Rectal smooth muscle tissue (tissue), 1 donor: ENCODE results near the gene DVL2.

Source experiments
- H3K27ac ChIP-seq: one replicate; pipeline ENCODE4 v1.7.0; 2013; ENCODE audit warnings: low read depth, low read length, inconsistent platforms
- H3K27me3 ChIP-seq: one replicate; pipeline ENCODE4 v1.7.0; 2013; ENCODE audit warnings: low read length; ENCODE audit not compliant: control insufficient read depth, insufficient read depth
- H3K36me3 ChIP-seq: one replicate; pipeline ENCODE4 v1.7.0; 2013; ENCODE audit warnings: low read length; ENCODE audit not compliant: control insufficient read depth, insufficient read depth
- H3K4me1 ChIP-seq: one replicate; pipeline ENCODE4 v1.7.0; 2013; ENCODE audit warnings: low read length; ENCODE audit not compliant: control insufficient read depth, insufficient read depth
- H3K4me3 ChIP-seq: one replicate; pipeline ENCODE4 v1.7.0; 2013; ENCODE audit warnings: low read length
- H3K9ac ChIP-seq: one replicate; pipeline ENCODE4 v1.7.0; 2013; ENCODE audit warnings: low read length

Gene DVL2

GRCh38 chr17:7262192-7262934, 28.0 kb upstream of the DVL2 start, which contains the start of gene CLDN7:
Gene CLDN7, minus strand, starts transcription at chr17:7262478. Its CDS starts 435 bp downstream, at chr17:7262043.
- Histone ChIP-seq H3K9ac (peak within 1 kb of the TSS; percentile 84), H3K4me1 (no peaks in the 10 kb centered on the region), H3K27ac (no peak within 1 kb of the TSS), H3K27me3 (peaks cover 12% of the 10 kb centered on the region), H3K4me3 (peak within 1 kb of the TSS; percentile 57), H3K36me3 (peaks cover 7% of the 10 kb centered on the region)

- Histone ChIP-seq H3K27ac (no peak overlapping the region), H3K9ac (peak overlapping the region; percentile 73), H3K4me3 (peak overlapping the region; percentile 57), H3K27me3 (peaks cover 12% of the 10 kb centered on the region), H3K4me1 (no peaks in the 10 kb centered on the region), H3K36me3 (peaks cover 14% of the 10 kb centered on the region)
Observed at GRCh38 chr17:7261379-7262191, 27.3 kb upstream of the DVL2 start.

- no peak overlapping the region for H3K27ac ChIP-seq
- peaks cover 12% of the 10 kb centered on the region for H3K27me3 ChIP-seq
- peak overlapping the region; percentile 57 for H3K4me3 ChIP-seq
- peak overlapping the region; percentile 42 for H3K9ac ChIP-seq
- no peaks in the 10 kb centered on the region for H3K4me1 ChIP-seq
- H3K36me3 ChIP-seq, result peaks cover 18% of the 10 kb centered on the region
Observed at GRCh38 chr17:7260651-7261378, 26.5 kb upstream of the DVL2 start.

- no peak overlapping the region for H3K27ac ChIP-seq
- H3K4me1 ChIP-seq, result no peaks in the 10 kb centered on the region
- peaks cover 18% of the 10 kb centered on the region for H3K36me3 ChIP-seq
- H3K4me3 ChIP-seq, result peak overlapping the region; percentile 57
- peaks cover 12% of the 10 kb centered on the region for H3K27me3 ChIP-seq
- peak overlapping the region; percentile 13 for H3K9ac ChIP-seq
Observed at GRCh38 chr17:7260151-7260550, 25.8 kb upstream of the DVL2 start.

- no peak overlapping the region for H3K4me3 ChIP-seq
- H3K9ac ChIP-seq, result no peak overlapping the region
- peaks cover 19% of the 10 kb centered on the region for H3K36me3 ChIP-seq
- no peak overlapping the region for H3K27ac ChIP-seq
- peaks cover 12% of the 10 kb centered on the region for H3K27me3 ChIP-seq
- no peaks in the 10 kb centered on the region for H3K4me1 ChIP-seq
Observed at GRCh38 chr17:7259555-7259889, 25.2 kb upstream of the DVL2 start.

GRCh38 chr17:7258731-7259554, 24.6 kb upstream of the DVL2 start:
- peaks cover 21% of the 10 kb centered on the region for H3K36me3 ChIP-seq

GRCh38 chr17:7256766-7257456, 22.6 kb upstream of the DVL2 start:
- H3K27me3 ChIP-seq, result peaks cover 3% of the 10 kb centered on the region
- H3K4me3 ChIP-seq, result no peak overlapping the region
- H3K4me1 ChIP-seq, result peaks cover 9% of the 10 kb centered on the region
- H3K9ac ChIP-seq, result peak overlapping the region; percentile 25
- H3K27ac ChIP-seq, result no peak overlapping the region
- H3K36me3 ChIP-seq, result peaks cover 21% of the 10 kb centered on the region

More at GRCh38 chr17:7258731-7259554, 24.6 kb upstream of the DVL2 start:
- peaks cover 12% of the 10 kb centered on the region for H3K27me3 ChIP-seq
- no peak overlapping the region for H3K9ac ChIP-seq
- no peaks in the 10 kb centered on the region for H3K4me1 ChIP-seq
- no peak overlapping the region for H3K4me3 ChIP-seq
- H3K27ac ChIP-seq, result no peak overlapping the region

GRCh38 chr17:7254511-7254910, 20.2 kb upstream of the DVL2 start:
- peaks cover 15% of the 10 kb centered on the region for H3K4me1 ChIP-seq
- peaks cover 21% of the 10 kb centered on the region for H3K36me3 ChIP-seq
- H3K27me3 ChIP-seq, result no peaks in the 10 kb centered on the region
- no peak overlapping the region for H3K9ac ChIP-seq
- H3K4me3 ChIP-seq, result no peak overlapping the region
- no peak overlapping the region for H3K27ac ChIP-seq

- peak overlapping the region; percentile 85 for H3K4me3 ChIP-seq
Observed at GRCh38 chr17:7253082-7253481, 18.8 kb upstream of the DVL2 start.

GRCh38 chr17:7252176-7253043, 18.1 kb upstream of the DVL2 start, which contains the start of gene ELP5:
Gene ELP5, plus strand, starts transcription at chr17:7252215. Its CDS starts 336 bp downstream, at chr17:7252551.
- Histone ChIP-seq H3K9ac (peak within 1 kb of the TSS; percentile 92), H3K27me3 (no peaks in the 10 kb centered on the region), H3K4me3 (peak within 1 kb of the TSS; percentile 85), H3K4me1 (peaks cover 15% of the 10 kb centered on the region), H3K27ac (peak within 1 kb of the TSS; percentile 100), H3K36me3 (peaks cover 14% of the 10 kb centered on the region)

More at GRCh38 chr17:7253082-7253481, 18.8 kb upstream of the DVL2 start:
- Histone ChIP-seq H3K36me3 (peaks cover 15% of the 10 kb centered on the region), H3K27ac (peak overlapping the region; percentile 100), H3K27me3 (no peaks in the 10 kb centered on the region), H3K9ac (no peak overlapping the region), H3K4me1 (peaks cover 15% of the 10 kb centered on the region)
